Measurements from ENCODE around the gene ERG28.
"Not testable (repeated sequence)": the region's sequence is repeated elsewhere in the genome, so short reads cannot be mapped to it uniquely, and the experiment has no call there.

ERG28 gene

GRCh38 chr14:75660630-75661498 is at the start of gene ERG28, which contains the start of gene TTLL5:
ERG28 (minus strand) TSS chr14:75660876; CDS start chr14:75657502, 3,374 bp downstream.
TTLL5 (plus strand) TSS chr14:75661246; CDS start chr14:75663150, 1,904 bp downstream.
- DNase-seq = peak; percentile 98 to 99

GRCh38 chr14:75709207-75709812 is 48.6 kb upstream of the ERG28 start:
- DNase-seq = peak; percentile 29 to 64

- DNase-seq = no peak
These were observed 44.3 kb upstream of the ERG28 start for GRCh38 chr14:75705014-75705413.

GRCh38 chr14:75703467-75703866 is 42.8 kb upstream of the ERG28 start:
- DNase-seq = no peak

GRCh38 chr14:75702616-75703261 is 42.1 kb upstream of the ERG28 start:
- no peak for DNase-seq

- DNase-seq = no peak
These were observed 41.4 kb upstream of the ERG28 start for GRCh38 chr14:75702122-75702521.

GRCh38 chr14:75700295-75700694 is 39.6 kb upstream of the ERG28 start:
- no peak for DNase-seq

GRCh38 chr14:75699331-75699730 is 38.7 kb upstream of the ERG28 start:
- DNase-seq = no peak

GRCh38 chr14:75697918-75698317 is 37.2 kb upstream of the ERG28 start:
- DNase-seq = no peak

- DNase-seq = no peak
These were observed 36.7 kb upstream of the ERG28 start for GRCh38 chr14:75697386-75697785.

- not testable (repeated sequence) for DNase-seq
These were observed 34.3 kb upstream of the ERG28 start for GRCh38 chr14:75695025-75695424.

GRCh38 chr14:75690010-75690409 is 29.3 kb upstream of the ERG28 start:
- DNase-seq = no peak

- DNase-seq = no peak
These were observed 28.3 kb upstream of the ERG28 start for GRCh38 chr14:75689012-75689411.

GRCh38 chr14:75685910-75686309 is 25.2 kb upstream of the ERG28 start:
- DNase-seq = no peak

GRCh38 chr14:75675265-75675960 is 14.7 kb upstream of the ERG28 start:
- DNase-seq = no peak

- no peak for DNase-seq
These were observed 12.8 kb upstream of the ERG28 start for GRCh38 chr14:75673345-75674035.

- no peak for DNase-seq
These were observed 12.0 kb upstream of the ERG28 start for GRCh38 chr14:75672605-75673192.

GRCh38 chr14:75667099-75667765 is 6.6 kb upstream of the ERG28 start:
- DNase-seq = no peak

GRCh38 chr14:75662966-75663365 is 2.3 kb upstream of the ERG28 start:
- no peak for DNase-seq

- DNase-seq = no peak
These were observed 781 bp upstream of the ERG28 start for GRCh38 chr14:75661499-75661814.

- DNase-seq = no peak
These were observed 442 bp downstream of the ERG28 start for GRCh38 chr14:75660238-75660629.

GRCh38 chr14:75658957-75659356 is 1.7 kb downstream of the ERG28 start:
- no peak for DNase-seq

All from NCI-H1930 (cell line).